Vagina (tissue), 2 donors: ENCODE results near the gene CREBBP. TPM values are rescaled to one million over a fixed set of nuclear protein-coding genes. Genes with fewer than 3 reads are reported as not detected.

Experiments
- DNase-seq, 2 donors: peaks; one replicate each; pipeline ENCODE4 v3.0.0-alpha.2; 2017; ENCODE audit errors: extremely low spot score in 2 of 2
- H3K27ac ChIP-seq: fragments of 200-600 bp; sonication (generic); one replicate; pipeline ENCODE4 v1.5.1; 2019
- H3K27me3 ChIP-seq: fragments of 200-600 bp; sonication (generic); one replicate; pipeline ENCODE4 v1.5.1; 2019
- H3K36me3 ChIP-seq, 2 donors: fragments of 200-600 bp; sonication (generic); one replicate each; pipeline ENCODE4 v1.5.1; 2017 to 2019
- H3K4me1 ChIP-seq: fragments of 200-600 bp; sonication (generic); one replicate; pipeline ENCODE4 v1.5.1; 2019
- H3K4me3 ChIP-seq, 2 donors: fragments of 200-600 bp; sonication (generic); 1 replicate in 1 of 2; 2 replicates in 1 of 2; pipeline ENCODE4 v1.5.1; 2016 to 2019
- H3K9me3 ChIP-seq: fragments of 200-600 bp; sonication (generic); one replicate; pipeline ENCODE4 v1.5.1; 2019
- CTCF ChIP-seq, 3 experiments: fragments of 450-650 bp in 2 of 3; fragments of 200-600 bp in 1 of 3; sonication (generic) in 1 of 3; IDR thresholded peaks; one replicate each; pipeline ENCODE4 v1.5.1; 2017 to 2019; ENCODE audit warnings: antibody characterized with exemption in 3 of 3, mild to moderate bottlenecking in 2 of 3, moderate library complexity in 2 of 3
- POLR2A ChIP-seq, 2 donors: fragments of 450-650 bp; IDR thresholded peaks; one replicate each; pipeline ENCODE4 v1.6.1; 2017; ENCODE audit warnings: antibody characterized with exemption in 2 of 2, mild to moderate bottlenecking in 2 of 2, moderate library complexity in 2 of 2
- POLR2AphosphoS5 ChIP-seq, 2 donors: sonication (generic); formaldehyde crosslinking; IDR thresholded peaks; one replicate each; pipeline ENCODE4 v1.9.0; 2017; ENCODE audit warnings: antibody characterized with exemption in 2 of 2, mild to moderate bottlenecking in 2 of 2, low read depth in 1 of 2; ENCODE audit not compliant: insufficient read depth in 1 of 2
- intact Hi-C: fragments of 100-400 bp; cut with DNase I; formaldehyde crosslinking; loops from one replicate; pipeline ENCODE4 v1.15.1; 2023
- total RNA-seq: library from RNA; depleted of rRNA; stranded (reverse); fragments of >200 nt; gene quantifications from one replicate; pipeline ENCODE4 v1.2.3, GENCODE V29; 2016

CREBBP gene
- total RNA-seq, 1 donor from 2014 or later: 102 TPM

- Histone ChIP-seq H3K36me3 (peaks cover 0 to 91% of the 10 kb centered on the region in 2 donors), H3K9me3 (no peaks in the 10 kb centered on the region)
- TF ChIP-seq POLR2A (IDR thresholded peaks at IDR 0.05) (no peak), CTCF (IDR thresholded peaks at IDR 0.05) (no peak), POLR2AphosphoS5 (IDR thresholded peaks at IDR 0.05; ENCODE audit: insufficient read depth in 1 of 2, low read depth in 1 of 2) (no peak)
These were observed 140.9 kb downstream of the CREBBP start for GRCh38 chr16:3739636-3740035.

GRCh38 chr16:3738541-3738940, 142.0 kb downstream of the CREBBP start:
- DNase-seq: no peak
- TF ChIP-seq POLR2A (IDR thresholded peaks at IDR 0.05) (no peak), CTCF (IDR thresholded peaks at IDR 0.05) (no peak), POLR2AphosphoS5 (IDR thresholded peaks at IDR 0.05; ENCODE audit: insufficient read depth in 1 of 2, low read depth in 1 of 2) (no peak)
- H3K36me3 ChIP-seq: peaks cover 0 to 90% of the 10 kb centered on the region in 2 donors
- H3K4me3 ChIP-seq: no peak overlapping the region
- H3K4me1 ChIP-seq: no peaks in the 10 kb centered on the region
- H3K9me3 ChIP-seq: no peaks in the 10 kb centered on the region
- no peaks in the 10 kb centered on the region for H3K27me3 ChIP-seq
- no peak overlapping the region for H3K27ac ChIP-seq
- intact Hi-C loops: no loop called here

More at GRCh38 chr16:3739636-3740035, 140.9 kb downstream of the CREBBP start:
- Histone ChIP-seq H3K4me1 (no peaks in the 10 kb centered on the region), H3K4me3 (no peak overlapping the region), H3K27me3 (no peaks in the 10 kb centered on the region), H3K27ac (no peak overlapping the region)
- no peak for DNase-seq
- intact Hi-C loops: no loop called here

GRCh38 chr16:3738128-3738527, 142.4 kb downstream of the CREBBP start:
- no peak for DNase-seq
- peaks cover 0 to 86% of the 10 kb centered on the region in 2 donors for H3K36me3 ChIP-seq
- intact Hi-C loops: no loop called here
- no peak overlapping the region for H3K27ac ChIP-seq
- no peaks in the 10 kb centered on the region for H3K9me3 ChIP-seq
- H3K27me3 ChIP-seq: no peaks in the 10 kb centered on the region
- TF ChIP-seq POLR2AphosphoS5 (IDR thresholded peaks at IDR 0.05; ENCODE audit: insufficient read depth in 1 of 2, low read depth in 1 of 2): no peak
- H3K4me3 ChIP-seq: no peak overlapping the region
- H3K4me1 ChIP-seq: no peaks in the 10 kb centered on the region

- no peaks in the 10 kb centered on the region for H3K27me3 ChIP-seq
- H3K9me3 ChIP-seq: no peaks in the 10 kb centered on the region
- H3K4me3 ChIP-seq: no peak overlapping the region
- intact Hi-C loops: no loop called here
- H3K27ac ChIP-seq: no peak overlapping the region
- TF ChIP-seq CTCF (IDR thresholded peaks at IDR 0.05): no peak
- peaks cover 0 to 76% of the 10 kb centered on the region in 2 donors for H3K36me3 ChIP-seq
- no peaks in the 10 kb centered on the region for H3K4me1 ChIP-seq
- DNase-seq: no peak
These were observed 143.3 kb downstream of the CREBBP start for GRCh38 chr16:3737181-3737580.

- TF ChIP-seq CTCF (IDR thresholded peaks at IDR 0.05) (no peak), POLR2A (IDR thresholded peaks at IDR 0.05) (no peak), POLR2AphosphoS5 (IDR thresholded peaks at IDR 0.05; ENCODE audit: insufficient read depth in 1 of 2, low read depth in 1 of 2) (no peak)
- no peak for DNase-seq
- no peak overlapping the region for H3K4me3 ChIP-seq
- no peaks in the 10 kb centered on the region for H3K9me3 ChIP-seq
- peaks cover 0 to 76% of the 10 kb centered on the region in 2 donors for H3K36me3 ChIP-seq
- no peaks in the 10 kb centered on the region for H3K4me1 ChIP-seq
- no peaks in the 10 kb centered on the region for H3K27me3 ChIP-seq
- no peak overlapping the region for H3K27ac ChIP-seq
- intact Hi-C loops: no loop called here
These were observed 144.4 kb downstream of the CREBBP start for GRCh38 chr16:3736116-3736515.

GRCh38 chr16:3735541-3735940, 145.0 kb downstream of the CREBBP start:
- Histone ChIP-seq H3K27me3 (no peaks in the 10 kb centered on the region), H3K4me1 (no peaks in the 10 kb centered on the region), H3K36me3 (peaks cover 0 to 76% of the 10 kb centered on the region in 2 donors), H3K9me3 (no peaks in the 10 kb centered on the region), H3K27ac (no peak overlapping the region), H3K4me3 (no peak overlapping the region)
- intact Hi-C loops: no loop called here
- no peak for DNase-seq
- TF ChIP-seq CTCF (IDR thresholded peaks at IDR 0.05) (no peak), POLR2A (IDR thresholded peaks at IDR 0.05) (no peak), POLR2AphosphoS5 (IDR thresholded peaks at IDR 0.05; ENCODE audit: insufficient read depth in 1 of 2, low read depth in 1 of 2) (no peak)
